ENCODE data around the gene NPC1. TPM values are rescaled to one million over a fixed set of nuclear protein-coding genes. Genes with fewer than 3 reads are reported as not detected.

The NPC1 gene
- total RNA-seq, 1 experiment from 2014 or later, result 15.1 TPM

DNA sequence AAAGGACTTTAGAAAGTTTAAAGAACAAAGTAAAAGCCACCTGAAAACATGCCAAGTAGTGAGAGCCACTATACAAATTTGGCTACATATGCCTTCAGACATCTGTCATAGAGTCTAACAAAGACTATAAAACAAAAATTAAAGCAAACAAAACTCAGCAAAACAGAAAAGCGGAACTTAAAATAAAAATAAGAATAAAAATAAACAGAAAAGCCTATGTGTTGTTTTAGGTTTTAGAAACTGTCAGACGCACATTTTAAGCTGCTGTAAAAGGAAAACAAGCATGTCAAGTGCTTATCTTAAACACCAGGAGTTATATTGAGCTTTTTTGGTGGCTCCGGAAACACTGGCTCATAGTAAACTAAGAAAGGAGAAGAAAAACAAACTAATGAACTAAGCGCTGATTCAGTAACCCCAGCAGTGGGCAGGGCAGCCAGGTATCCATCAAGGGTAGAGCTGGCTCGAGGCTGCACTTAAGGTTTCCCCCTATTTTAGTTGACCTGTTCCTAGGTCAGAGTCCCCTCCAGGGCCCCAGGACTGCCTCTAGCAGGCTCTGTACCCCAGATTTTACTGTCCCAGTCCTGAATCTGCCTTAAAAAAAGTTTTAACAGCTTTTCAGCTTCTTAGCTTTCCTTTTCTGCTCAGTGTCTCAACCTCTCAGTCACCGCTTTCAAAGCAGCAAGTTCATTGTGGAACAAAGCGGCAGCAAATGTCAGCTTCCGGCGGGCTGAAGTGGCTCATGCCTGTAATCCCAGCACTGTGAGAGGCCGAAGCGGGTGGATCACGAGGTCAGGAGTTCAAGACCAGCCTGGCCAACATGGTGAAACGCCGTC, 98.4 kb downstream of the NPC1 start:
- peak; percentile 23 for DNase-seq (ENCODE audit: low read depth)

DNA sequence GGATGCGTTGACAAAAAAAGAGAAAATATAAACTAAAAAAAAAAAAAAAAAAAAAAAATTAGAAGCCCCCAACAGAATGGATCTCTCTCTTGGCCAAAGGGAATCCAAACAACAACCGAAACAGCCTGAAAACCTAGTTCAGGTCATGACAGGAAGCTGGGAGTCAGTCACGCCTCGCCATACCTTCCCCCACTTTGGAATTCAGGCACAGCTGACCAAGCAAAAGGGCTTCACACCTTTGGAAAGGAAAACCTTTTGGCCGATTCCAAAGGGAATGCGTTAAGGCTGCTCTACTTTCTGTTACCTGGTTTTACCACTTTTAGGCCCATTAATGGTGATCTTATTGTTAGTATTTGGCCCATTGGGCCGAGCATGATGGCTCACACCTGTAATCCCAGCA, 100.9 kb downstream of the NPC1 start:
- DNase-seq (ENCODE audit: low read depth), result no peak

DNA sequence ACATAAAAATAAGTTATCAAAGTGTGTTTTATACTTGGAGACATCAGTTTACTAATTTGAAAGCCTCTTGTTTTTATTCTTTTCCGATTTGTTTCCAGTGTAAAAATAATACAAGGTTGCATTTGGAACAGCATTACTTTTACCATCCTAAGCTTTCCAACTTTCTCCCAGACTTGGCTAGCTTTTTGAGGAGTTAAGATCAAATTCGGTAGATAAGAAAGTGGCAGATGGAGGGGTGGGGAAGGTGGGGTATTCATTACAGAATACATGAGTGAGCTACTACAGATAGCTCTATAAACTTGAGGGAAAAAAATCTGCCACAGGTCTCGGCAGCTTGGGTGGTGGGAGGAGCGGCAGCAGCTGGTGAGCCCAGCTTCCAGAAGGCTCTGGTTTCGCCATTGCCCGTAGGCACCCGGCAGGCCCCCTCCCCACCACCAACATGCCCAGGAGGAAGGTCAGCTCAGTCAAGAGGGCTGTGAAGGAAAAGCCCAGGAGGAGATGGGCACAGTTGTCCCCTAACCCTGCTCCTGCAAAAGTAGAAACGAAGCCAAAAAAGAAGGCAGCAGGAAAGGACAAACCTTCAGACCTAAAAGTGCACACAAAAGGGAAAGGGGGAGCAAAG, 101.6 kb downstream of the NPC1 start:
- DNase-seq (ENCODE audit: low read depth), result no peak

Other genes with a start within 250 kb of the NPC1 start
- 46.6 and 48.7 TPM in 2 replicates for gene RIOK3, start 133.2 kb downstream of the NPC1 start, total RNA-seq (2014; rRNA removed; shearing (Covaris generic))
- gene RMC1, start 83.0 kb downstream of the NPC1 start, total RNA-seq (2014; rRNA removed; shearing (Covaris generic)), result 32.7 and 44.1 TPM in 2 replicates
- 1.6 and 3.9 TPM in 2 replicates for gene ANKRD29, start 76.4 kb upstream of the NPC1 start, total RNA-seq (2014; rRNA removed; shearing (Covaris generic))
- gene LAMA3, start 102.9 kb upstream of the NPC1 start, total RNA-seq (2014; rRNA removed; shearing (Covaris generic)), result 1.4 and 5.9 TPM in 2 replicates

Measured in Daoy (cell line).